ENCODE data around the gene CEP19. TPM values are rescaled to one million over a fixed set of nuclear protein-coding genes. Genes with fewer than 3 reads are reported as not detected.
A peak's percentile ranks its signal among the peaks of the same experiment; 100 is the strongest.

Gene CEP19
- total and polyA plus RNA-seq, 4 donors, result 0.44 to 0.79 (median 0.67) TPM

DNA sequence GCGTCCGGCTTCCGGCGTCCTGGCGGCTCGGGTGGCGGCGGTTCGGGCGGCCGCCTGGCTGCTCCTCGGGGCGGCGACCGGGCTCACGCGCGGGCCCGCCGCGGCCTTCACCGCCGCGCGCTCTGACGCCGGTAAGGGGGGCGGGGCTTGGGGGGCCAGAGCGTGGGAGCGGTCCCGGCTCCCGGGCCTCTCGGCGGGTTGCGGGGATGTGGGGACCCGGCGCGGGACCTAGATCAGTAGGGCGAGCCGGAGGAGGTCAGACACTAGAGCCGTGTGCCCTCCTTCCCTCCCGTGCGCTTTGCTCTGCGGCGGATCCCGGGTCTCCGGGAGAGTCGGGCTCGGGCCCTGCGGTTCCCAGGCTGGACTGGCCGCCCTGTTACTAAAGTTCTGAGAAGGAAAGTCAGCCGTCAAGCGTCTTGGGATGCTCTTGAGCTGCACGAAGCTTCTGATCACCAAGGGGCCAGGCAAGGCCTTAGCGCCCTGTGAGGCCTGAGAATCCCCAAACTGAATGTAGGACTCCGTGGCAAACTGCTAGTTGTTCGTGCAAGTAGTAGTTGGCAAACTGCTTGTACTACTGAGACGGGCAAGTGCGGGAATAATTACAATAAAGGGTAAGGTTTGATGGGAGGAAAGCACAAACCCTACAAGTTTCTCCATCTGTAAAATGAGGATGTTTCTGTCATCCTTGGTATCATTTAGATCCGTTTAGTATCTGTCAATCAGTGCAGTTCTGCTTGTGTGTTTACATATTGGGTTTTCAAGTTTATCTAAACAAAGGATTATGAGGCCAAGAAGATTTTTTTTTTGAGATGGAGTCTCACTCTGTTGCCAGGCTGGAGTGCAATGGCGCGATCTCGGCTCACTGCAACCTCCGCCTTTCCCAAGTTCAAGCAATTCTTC lies 714 bp upstream of the CEP19 start:
- Histone ChIP-seq H3K4me1 (ENCODE audit: control insufficient read depth in 4 of 4, insufficient read depth in 4 of 4, low read length in 3 of 4) (peaks cover 4 to 18% (median 11%) of the 10 kb centered on the region in 4 donors), H3K4me3 (ENCODE audit: low read depth in 1 of 3, low read length in 3 of 3) (peak overlapping the region; percentile 71 to 98 (median 81)), H3K9ac (ENCODE audit: low read depth in 1 of 2, low read length in 2 of 2) (peak overlapping the region; percentile 76 to 92), H3K27ac (ENCODE audit: low read depth in 1 of 2, low read length in 2 of 2) (peak overlapping the region; percentile 49 to 68), H3K27me3 (ENCODE audit: control insufficient read depth in 4 of 4, insufficient read depth in 4 of 4, low read length in 3 of 4) (no peaks in the 10 kb centered on the region), H3K9me3 (ENCODE audit: control insufficient read depth in 4 of 4, low read length in 3 of 4) (no peaks in the 10 kb centered on the region), H3K36me3 (ENCODE audit: control insufficient read depth in 4 of 4, insufficient read depth in 3 of 4, low read depth in 1 of 4, low read length in 3 of 4) (no peaks in the 10 kb centered on the region)
- DNase-seq (ENCODE audit: low spot score), result no peak
- WGBS, result 5% methylated on average over 64 of the region's 64 CpGs
- TF ChIP-seq HNF4A (conservative IDR thresholded peaks at IDR 0.05) (no peak), HNF4G (IDR thresholded peaks at IDR 0.05) (no peak), FOXA1 (IDR thresholded peaks at IDR 0.05) (no peak), RAD21 (IDR thresholded peaks at IDR 0.05) (no peak), SP1 (IDR thresholded peaks at IDR 0.05) (no peak), REST (IDR thresholded peaks at IDR 0.05) (no peak), YY1 (IDR thresholded peaks at IDR 0.05) (no peak), RXRA (IDR thresholded peaks at IDR 0.05) (no peak), NR2F2 (IDR thresholded peaks at IDR 0.05) (no peak), GABPA (IDR thresholded peaks at IDR 0.05 in 1 of 2, conservative IDR thresholded peaks at IDR 0.05 in 1 of 2) (no peak), TAF1 (conservative IDR thresholded peaks at IDR 0.05) (no peak), JUND (IDR thresholded peaks at IDR 0.05) (no peak)
- TF ChIP-seq, protein P1, sequence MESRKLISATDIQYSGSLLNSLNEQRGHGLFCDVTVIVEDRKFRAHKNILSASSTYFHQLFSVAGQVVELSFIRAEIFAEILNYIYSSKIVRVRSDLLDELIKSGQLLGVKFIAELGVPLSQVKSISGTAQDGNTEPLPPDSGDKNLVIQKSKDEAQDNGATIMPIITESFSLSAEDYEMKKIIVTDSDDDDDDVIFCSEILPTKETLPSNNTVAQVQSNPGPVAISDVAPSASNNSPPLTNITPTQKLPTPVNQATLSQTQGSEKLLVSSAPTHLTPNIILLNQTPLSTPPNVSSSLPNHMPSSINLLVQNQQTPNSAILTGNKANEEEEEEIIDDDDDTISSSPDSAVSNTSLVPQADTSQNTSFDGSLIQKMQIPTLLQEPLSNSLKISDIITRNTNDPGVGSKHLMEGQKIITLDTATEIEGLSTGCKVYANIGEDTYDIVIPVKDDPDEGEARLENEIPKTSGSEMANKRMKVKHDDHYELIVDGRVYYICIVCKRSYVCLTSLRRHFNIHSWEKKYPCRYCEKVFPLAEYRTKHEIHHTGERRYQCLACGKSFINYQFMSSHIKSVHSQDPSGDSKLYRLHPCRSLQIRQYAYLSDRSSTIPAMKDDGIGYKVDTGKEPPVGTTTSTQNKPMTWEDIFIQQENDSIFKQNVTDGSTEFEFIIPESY (IDR thresholded peaks at IDR 0.05), result no peak
- TF ChIP-seq, protein P2, sequence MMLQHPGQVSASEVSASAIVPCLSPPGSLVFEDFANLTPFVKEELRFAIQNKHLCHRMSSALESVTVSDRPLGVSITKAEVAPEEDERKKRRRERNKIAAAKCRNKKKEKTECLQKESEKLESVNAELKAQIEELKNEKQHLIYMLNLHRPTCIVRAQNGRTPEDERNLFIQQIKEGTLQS (IDR thresholded peaks at IDR 0.05), result no peak
- TF ChIP-seq, protein P3, sequence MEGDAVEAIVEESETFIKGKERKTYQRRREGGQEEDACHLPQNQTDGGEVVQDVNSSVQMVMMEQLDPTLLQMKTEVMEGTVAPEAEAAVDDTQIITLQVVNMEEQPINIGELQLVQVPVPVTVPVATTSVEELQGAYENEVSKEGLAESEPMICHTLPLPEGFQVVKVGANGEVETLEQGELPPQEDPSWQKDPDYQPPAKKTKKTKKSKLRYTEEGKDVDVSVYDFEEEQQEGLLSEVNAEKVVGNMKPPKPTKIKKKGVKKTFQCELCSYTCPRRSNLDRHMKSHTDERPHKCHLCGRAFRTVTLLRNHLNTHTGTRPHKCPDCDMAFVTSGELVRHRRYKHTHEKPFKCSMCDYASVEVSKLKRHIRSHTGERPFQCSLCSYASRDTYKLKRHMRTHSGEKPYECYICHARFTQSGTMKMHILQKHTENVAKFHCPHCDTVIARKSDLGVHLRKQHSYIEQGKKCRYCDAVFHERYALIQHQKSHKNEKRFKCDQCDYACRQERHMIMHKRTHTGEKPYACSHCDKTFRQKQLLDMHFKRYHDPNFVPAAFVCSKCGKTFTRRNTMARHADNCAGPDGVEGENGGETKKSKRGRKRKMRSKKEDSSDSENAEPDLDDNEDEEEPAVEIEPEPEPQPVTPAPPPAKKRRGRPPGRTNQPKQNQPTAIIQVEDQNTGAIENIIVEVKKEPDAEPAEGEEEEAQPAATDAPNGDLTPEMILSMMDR (IDR thresholded peaks at IDR 0.05; ENCODE audit: low read depth, low read length, missing input control), result no peak
- TF ChIP-seq, protein P4, sequence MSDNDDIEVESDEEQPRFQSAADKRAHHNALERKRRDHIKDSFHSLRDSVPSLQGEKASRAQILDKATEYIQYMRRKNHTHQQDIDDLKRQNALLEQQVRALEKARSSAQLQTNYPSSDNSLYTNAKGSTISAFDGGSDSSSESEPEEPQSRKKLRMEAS (IDR thresholded peaks at IDR 0.05), result no peak
